Endothelial cell of umbilical vein (primary cell): ENCODE results near the gene DLG5.

Experiments used
- CTCF ChIP-seq, 2 donors: IDR thresholded peaks; 1 replicate in 1 of 2; 2 replicates in 1 of 2; pipeline ENCODE4 v1.5.1; 2011; ENCODE audit warnings: low read length in 2 of 2, mild to moderate bottlenecking in 2 of 2, moderate library complexity in 2 of 2, control low read depth in 1 of 2, inconsistent platforms in 1 of 2, low read depth in 1 of 2; ENCODE audit not compliant: insufficient read depth in 1 of 2; ENCODE audit errors: extremely low read depth in 1 of 2
- POLR2A ChIP-seq: IDR thresholded peaks from 2 replicates; pipeline ENCODE4 v1.6.1; 2012; ENCODE audit warnings: low read depth, mild to moderate bottlenecking, control low read depth, low read length

DNA sequence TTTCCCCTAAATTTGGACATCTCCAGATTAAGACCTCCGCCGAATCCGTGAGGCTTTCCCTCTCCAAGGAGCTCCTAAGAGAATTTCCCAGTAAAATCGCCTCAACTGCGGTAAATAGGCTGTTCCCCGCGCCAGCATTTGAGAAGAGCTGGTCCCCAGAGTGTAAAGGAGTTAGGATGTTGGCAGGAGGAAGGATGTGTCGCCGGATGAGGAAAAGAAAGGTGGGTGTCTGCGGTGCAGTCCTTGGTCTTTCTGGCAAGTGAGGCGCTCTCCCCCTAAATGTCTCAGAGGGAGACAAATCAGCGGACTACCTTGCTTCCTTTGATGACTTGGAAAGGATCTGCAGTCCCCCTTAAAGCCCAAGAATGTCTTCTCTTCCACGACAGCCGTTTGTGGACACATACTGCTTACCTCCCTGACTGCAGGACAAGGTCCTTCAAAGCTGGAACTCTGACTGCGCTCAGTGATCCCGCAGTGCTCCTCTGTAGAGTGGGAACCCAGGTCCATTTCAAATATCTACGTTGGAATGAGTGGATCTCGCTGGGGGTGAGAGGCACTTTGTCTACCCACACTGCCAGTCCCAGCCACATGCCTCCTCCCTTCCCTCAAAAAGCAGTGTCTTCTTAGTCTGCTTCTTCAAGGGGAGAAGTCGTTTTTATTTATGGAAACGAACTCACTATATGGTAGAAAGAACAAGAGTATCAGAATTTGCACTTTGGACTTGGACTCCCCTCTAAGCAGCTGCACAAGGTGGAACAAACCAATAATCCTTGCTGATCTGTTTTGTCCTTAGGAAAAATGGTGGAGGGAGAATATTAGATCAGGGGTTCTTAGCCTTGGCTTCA lies 1.1 kb upstream of the DLG5 start:
- TF ChIP-seq POLR2A (no peak), CTCF (IDR thresholded peaks at IDR 0.05; ENCODE audit: extremely low read depth in 1 of 2, insufficient read depth in 1 of 2, low read depth in 1 of 2, low read length in 2 of 2) (no peak)
